Inflammatory macrophage (primary cell): Measurements from ENCODE around the gene RCOR2.
"Not testable (repeated sequence)": the region's sequence is repeated elsewhere in the genome, so short reads cannot be mapped to it uniquely, and the experiment has no call there.

ENCODE experiments used
- DNase-seq, 2 donors: peaks; one replicate each; pipeline ENCODE4 v3.0.0-alpha.2; 2020 to 2022
- total RNA-seq, 18 experiments: gene quantifications; one replicate each; lab custom pipeline; 2026; ENCODE audit warnings: mixed read lengths in 6 of 18, inconsistent platforms in 2 of 18; lab: John Stamatoyannopoulos, UW

Gene RCOR2
- total RNA-seq = 0 to 0.25 (median 0) reads per million in 18 experiments

GRCh38 chr11:63916837-63917691 lies at the start of gene RCOR2:
RCOR2 (minus strand) TSS chr11:63917164; CDS start chr11:63916456, 708 bp downstream.
- DNase-seq = peak; percentile 33 to 59

- no peak for DNase-seq
These were observed 49.5 kb upstream of the RCOR2 start for GRCh38 chr11:63966444-63966843.

GRCh38 chr11:63963895-63964294 lies 46.9 kb upstream of the RCOR2 start:
- DNase-seq = not testable (repeated sequence)

- no peak for DNase-seq
These were observed 44.8 kb upstream of the RCOR2 start for GRCh38 chr11:63961608-63962412.

GRCh38 chr11:63958008-63958407 lies 41.0 kb upstream of the RCOR2 start:
- DNase-seq = no peak

- no peak for DNase-seq
These were observed 35.6 kb upstream of the RCOR2 start for GRCh38 chr11:63952570-63952969.

GRCh38 chr11:63951779-63952536 lies 35.0 kb upstream of the RCOR2 start:
- DNase-seq = peak in 1 of 2 donors; percentile 8

GRCh38 chr11:63945477-63946163 lies 28.7 kb upstream of the RCOR2 start:
- DNase-seq = peak; percentile 52 to 65

GRCh38 chr11:63944987-63945386 lies 28.0 kb upstream of the RCOR2 start:
- DNase-seq = no peak

- no peak for DNase-seq
These were observed 25.8 kb upstream of the RCOR2 start for GRCh38 chr11:63942803-63943202.

- DNase-seq = no peak
These were observed 24.9 kb upstream of the RCOR2 start for GRCh38 chr11:63941901-63942300.

- peak; percentile 56 to 64 for DNase-seq
These were observed 23.8 kb upstream of the RCOR2 start for GRCh38 chr11:63940786-63941185.

GRCh38 chr11:63939397-63939891 lies 22.5 kb upstream of the RCOR2 start:
- peak in 1 of 2 donors; percentile 15 for DNase-seq

GRCh38 chr11:63938479-63939396 lies 21.8 kb upstream of the RCOR2 start, which contains the start of gene NAA40:
NAA40 (plus strand) TSS chr11:63939002; CDS start chr11:63939097, 95 bp downstream.
- peak; percentile 86 to 90 for DNase-seq

GRCh38 chr11:63937713-63938478 lies 20.9 kb upstream of the RCOR2 start:
- DNase-seq = no peak

- DNase-seq = no peak
These were observed 16.5 kb upstream of the RCOR2 start for GRCh38 chr11:63933459-63933858.

GRCh38 chr11:63931876-63932275 lies 14.9 kb upstream of the RCOR2 start:
- DNase-seq = no peak

- DNase-seq = no peak
These were observed 14.1 kb upstream of the RCOR2 start for GRCh38 chr11:63931045-63931444.

GRCh38 chr11:63929616-63930015 lies 12.7 kb upstream of the RCOR2 start:
- DNase-seq = no peak

- DNase-seq = no peak
These were observed 6.4 kb upstream of the RCOR2 start for GRCh38 chr11:63923319-63923718.
